KOPT-K1 (cell line): ENCODE measurements around the gene DAAM2.

Experiments used
- H3K27ac ChIP-seq: fragments of 200-600 bp; sonication (generic); 2 replicates; pipeline ENCODE4 v1.5.1; 2016; ENCODE audit warnings: antibody characterized with exemption, mild to moderate bottlenecking, low read depth, low read length; ENCODE audit not compliant: poor library complexity, severe bottlenecking
- H3K36me3 ChIP-seq: fragments of 200-600 bp; sonication (generic); 2 replicates; pipeline ENCODE4 v1.5.1; 2017; ENCODE audit warnings: antibody characterized with exemption, mild to moderate bottlenecking, low read length, moderate library complexity; ENCODE audit not compliant: insufficient read depth
- H3K9me3 ChIP-seq: fragments of 200-600 bp; sonication (generic); 2 replicates; pipeline ENCODE4 v1.5.1; 2017; ENCODE audit warnings: antibody characterized with exemption, low read length, mild to moderate bottlenecking; ENCODE audit not compliant: insufficient read depth, poor library complexity, severe bottlenecking

DAAM2 gene

GRCh38 chr6:39906318-39906761, 114.2 kb downstream of the DAAM2 start:
- peaks cover 41% of the 10 kb centered on the region for H3K36me3 ChIP-seq
- H3K27ac ChIP-seq: no peak overlapping the region
- H3K9me3 ChIP-seq: no peaks in the 10 kb centered on the region

GRCh38 chr6:39907871-39908575, 115.8 kb downstream of the DAAM2 start:
- peaks cover 56% of the 10 kb centered on the region for H3K36me3 ChIP-seq
- no peaks in the 10 kb centered on the region for H3K9me3 ChIP-seq

GRCh38 chr6:39908838-39909583, 116.8 kb downstream of the DAAM2 start:
- no peaks in the 10 kb centered on the region for H3K9me3 ChIP-seq
- no peak overlapping the region for H3K27ac ChIP-seq
- peaks cover 66% of the 10 kb centered on the region for H3K36me3 ChIP-seq

More at GRCh38 chr6:39907871-39908575, 115.8 kb downstream of the DAAM2 start:
- H3K27ac ChIP-seq: no peak overlapping the region

GRCh38 chr6:39909701-39910100, 117.5 kb downstream of the DAAM2 start:
- H3K36me3 ChIP-seq: peaks cover 73% of the 10 kb centered on the region
- H3K9me3 ChIP-seq: no peaks in the 10 kb centered on the region
- peak overlapping the region; percentile 42 for H3K27ac ChIP-seq

GRCh38 chr6:39910164-39910563, 118.0 kb downstream of the DAAM2 start:
- Histone ChIP-seq H3K27ac (peak overlapping the region; percentile 42), H3K9me3 (no peaks in the 10 kb centered on the region), H3K36me3 (peaks cover 76% of the 10 kb centered on the region)

GRCh38 chr6:39910744-39911143, 118.6 kb downstream of the DAAM2 start:
- peaks cover 78% of the 10 kb centered on the region for H3K36me3 ChIP-seq
- H3K9me3 ChIP-seq: no peaks in the 10 kb centered on the region
- peak overlapping the region; percentile 42 for H3K27ac ChIP-seq

- peaks cover 79% of the 10 kb centered on the region for H3K36me3 ChIP-seq
Measured at GRCh38 chr6:39911513-39912125, 119.4 kb downstream of the DAAM2 start.

GRCh38 chr6:39912446-39912845, 120.3 kb downstream of the DAAM2 start:
- Histone ChIP-seq H3K36me3 (peaks cover 83% of the 10 kb centered on the region), H3K27ac (no peak overlapping the region), H3K9me3 (no peaks in the 10 kb centered on the region)

More at GRCh38 chr6:39911513-39912125, 119.4 kb downstream of the DAAM2 start:
- Histone ChIP-seq H3K9me3 (no peaks in the 10 kb centered on the region), H3K27ac (peak overlapping the region; percentile 40)

- peaks cover 82% of the 10 kb centered on the region for H3K36me3 ChIP-seq
- no peak overlapping the region for H3K27ac ChIP-seq
- H3K9me3 ChIP-seq: no peaks in the 10 kb centered on the region
Measured at GRCh38 chr6:39913391-39913916, 121.3 kb downstream of the DAAM2 start.

GRCh38 chr6:39914239-39914638, 122.1 kb downstream of the DAAM2 start:
- Histone ChIP-seq H3K27ac (no peak overlapping the region), H3K9me3 (no peaks in the 10 kb centered on the region), H3K36me3 (peaks cover 77% of the 10 kb centered on the region)

GRCh38 chr6:39915866-39916265, 123.7 kb downstream of the DAAM2 start:
- peaks cover 72% of the 10 kb centered on the region for H3K36me3 ChIP-seq
- no peaks in the 10 kb centered on the region for H3K9me3 ChIP-seq
- no peak overlapping the region for H3K27ac ChIP-seq

- H3K36me3 ChIP-seq: peaks cover 75% of the 10 kb centered on the region
Measured at GRCh38 chr6:39917329-39917728, 125.2 kb downstream of the DAAM2 start.

GRCh38 chr6:39917981-39918380, 125.8 kb downstream of the DAAM2 start:
- Histone ChIP-seq H3K27ac (no peak overlapping the region), H3K9me3 (no peaks in the 10 kb centered on the region), H3K36me3 (peaks cover 69% of the 10 kb centered on the region)

More at GRCh38 chr6:39917329-39917728, 125.2 kb downstream of the DAAM2 start:
- Histone ChIP-seq H3K9me3 (no peaks in the 10 kb centered on the region), H3K27ac (no peak overlapping the region)

- Histone ChIP-seq H3K27ac (no peak overlapping the region), H3K9me3 (no peaks in the 10 kb centered on the region), H3K36me3 (peaks cover 61% of the 10 kb centered on the region)
Measured at GRCh38 chr6:39918831-39919230, 126.7 kb downstream of the DAAM2 start.

GRCh38 chr6:39920157-39920556, 128.0 kb downstream of the DAAM2 start:
- Histone ChIP-seq H3K27ac (no peak overlapping the region), H3K36me3 (peaks cover 59% of the 10 kb centered on the region), H3K9me3 (no peaks in the 10 kb centered on the region)
